ENCODE data around the gene ODF2L.
A peak's percentile ranks its signal among the peaks of the same experiment; 100 is the strongest.

ODF2L gene

DNA sequence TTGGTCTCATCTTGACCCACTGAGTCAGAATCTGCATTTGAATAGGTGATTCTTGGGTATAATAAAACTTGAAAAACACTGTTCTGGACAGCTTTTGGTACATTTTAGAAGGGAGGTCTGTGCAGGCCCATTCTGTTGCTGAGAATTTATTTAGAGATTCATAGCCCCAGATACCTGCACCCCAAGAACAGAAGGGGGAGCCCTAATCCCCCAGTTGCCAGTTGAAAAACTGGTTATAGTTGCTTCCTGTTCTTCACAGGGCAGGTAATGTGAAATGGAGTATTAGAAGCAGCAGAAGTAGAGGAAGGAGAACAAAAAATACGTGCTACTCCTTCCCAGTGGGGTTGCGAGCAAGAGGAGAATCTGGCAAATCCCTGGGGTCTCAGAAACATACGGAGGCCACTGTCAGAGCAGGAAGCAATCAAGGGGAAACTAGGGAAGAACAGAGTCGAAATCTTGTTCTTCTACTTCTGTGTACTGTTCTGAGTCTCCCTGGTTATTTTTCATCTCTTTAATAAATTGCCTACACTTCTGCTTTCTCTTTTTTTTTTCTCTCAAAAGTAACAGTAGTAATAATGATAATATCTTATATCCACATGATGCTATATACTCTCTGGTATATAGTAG lies 23.3 kb upstream of the ODF2L start:
- no peaks in the 10 kb centered on the region for H3K36me3 Mint-ChIP-seq
- no peak overlapping the region for H3K4me3 Mint-ChIP-seq
- H3K27ac Mint-ChIP-seq: no peak overlapping the region
- H3K4me1 Mint-ChIP-seq: peaks cover 2% of the 10 kb centered on the region
- no peaks in the 10 kb centered on the region for H3K9me3 Mint-ChIP-seq
- peak; percentile 71 for DNase-seq
- CTCF ChIA-PET: interaction anchor here (0.6 to 4.4 kb wide), 6 partner anchors 8 to 83 kb away, joined by 3 to 30 read pairs (median 4); partner anchors contain the start of gene ODF2L
- peaks cover 15% of the 10 kb centered on the region for H3K27me3 Mint-ChIP-seq

DNA sequence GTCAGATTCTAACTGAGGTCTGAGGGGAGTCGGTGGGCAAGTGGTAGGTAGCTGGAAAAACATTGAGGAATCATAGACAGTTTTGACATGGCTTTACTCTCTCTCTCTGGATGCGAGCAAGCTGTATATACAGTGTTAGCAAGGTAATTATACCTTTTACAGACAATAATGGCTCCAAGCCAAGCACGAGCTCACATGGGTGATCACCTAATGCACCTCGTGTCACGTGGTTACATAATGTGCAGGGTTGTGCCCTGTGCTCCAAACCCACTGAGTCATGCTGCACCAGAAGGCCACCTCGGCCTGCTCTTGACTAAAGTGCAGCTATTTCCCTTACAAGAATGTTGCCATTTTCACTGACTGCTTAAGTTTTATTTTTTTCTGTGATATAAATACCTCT lies 20.2 kb upstream of the ODF2L start:
- CTCF ChIA-PET: interaction anchor here (1.0 to 4.4 kb wide), 2 partner anchors 58 to 85 kb away, joined by 3 to 30 read pairs; no protein-coding TSS in a partner anchor
- H3K27me3 Mint-ChIP-seq: no peaks in the 10 kb centered on the region
- H3K4me3 Mint-ChIP-seq: no peak overlapping the region
- H3K36me3 Mint-ChIP-seq: no peaks in the 10 kb centered on the region
- no peaks in the 10 kb centered on the region for H3K9me3 Mint-ChIP-seq
- H3K27ac Mint-ChIP-seq: no peak overlapping the region
- H3K4me1 Mint-ChIP-seq: peaks cover 2% of the 10 kb centered on the region
- no peak for DNase-seq

DNA sequence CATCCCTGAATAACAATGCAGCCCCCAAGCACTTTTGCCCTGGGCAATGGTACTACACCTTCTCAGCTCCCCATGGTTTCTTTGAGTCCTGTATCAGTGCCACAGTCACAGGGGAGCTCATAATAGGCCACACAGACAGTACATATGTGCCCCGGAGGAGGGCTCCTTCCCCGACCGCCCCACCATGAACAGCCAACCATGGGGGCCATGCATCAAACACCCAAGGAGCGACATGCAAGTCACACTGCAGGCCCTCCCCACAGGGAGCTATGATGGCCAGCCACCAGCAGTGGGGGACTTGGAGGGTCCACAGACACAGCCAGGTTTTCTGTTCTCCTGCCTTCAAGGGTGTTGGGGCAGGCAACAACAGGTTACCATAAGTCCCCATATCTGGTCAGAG lies 14.8 kb upstream of the ODF2L start:
- Mint-ChIP-seq H3K27ac (no peak overlapping the region), H3K9me3 (no peaks in the 10 kb centered on the region), H3K27me3 (peaks cover 8% of the 10 kb centered on the region), H3K4me3 (no peak overlapping the region), H3K36me3 (no peaks in the 10 kb centered on the region), H3K4me1 (no peaks in the 10 kb centered on the region)
- no peak for DNase-seq
- CTCF ChIA-PET: interaction anchor here (1.2 to 1.4 kb wide), 3 partner anchors 8 to 91 kb away, joined by 3 to 4 read pairs (median 3); no protein-coding TSS in a partner anchor

DNA sequence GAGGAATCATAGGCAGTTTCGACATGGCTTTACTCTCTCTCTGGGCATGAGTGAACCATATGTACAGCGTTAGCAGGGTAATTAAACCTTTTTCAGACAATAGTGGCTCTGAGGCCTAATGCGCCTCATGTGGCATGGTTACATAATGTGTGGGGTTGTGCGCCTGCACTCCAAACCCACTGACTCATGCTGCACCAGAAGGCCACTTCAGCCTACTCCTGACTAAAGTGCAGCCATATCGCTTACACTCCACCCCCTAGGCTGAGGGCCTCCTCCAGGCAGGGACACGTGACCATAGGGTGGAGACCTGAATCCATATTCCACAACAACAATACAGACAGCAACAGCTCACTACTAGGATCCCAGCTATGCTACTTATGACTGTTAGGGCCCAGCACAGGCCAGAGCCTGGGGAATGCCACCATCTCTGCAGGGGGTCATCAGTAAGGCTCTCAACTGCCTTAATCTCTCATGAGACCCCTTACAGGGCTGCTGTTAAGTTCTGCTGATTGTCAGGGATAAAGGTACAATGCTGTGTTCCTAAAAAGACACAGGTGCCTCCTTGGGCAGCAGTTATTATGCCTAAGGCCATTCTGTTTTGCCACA lies 13.4 kb upstream of the ODF2L start:
- no peak overlapping the region for H3K4me3 Mint-ChIP-seq
- no peak overlapping the region for H3K27ac Mint-ChIP-seq
- H3K36me3 Mint-ChIP-seq: no peaks in the 10 kb centered on the region
- H3K27me3 Mint-ChIP-seq: peaks cover 8% of the 10 kb centered on the region
- CTCF ChIA-PET: no interaction called here
- DNase-seq: no peak
- no peaks in the 10 kb centered on the region for H3K4me1 Mint-ChIP-seq
- H3K9me3 Mint-ChIP-seq: no peaks in the 10 kb centered on the region

DNA sequence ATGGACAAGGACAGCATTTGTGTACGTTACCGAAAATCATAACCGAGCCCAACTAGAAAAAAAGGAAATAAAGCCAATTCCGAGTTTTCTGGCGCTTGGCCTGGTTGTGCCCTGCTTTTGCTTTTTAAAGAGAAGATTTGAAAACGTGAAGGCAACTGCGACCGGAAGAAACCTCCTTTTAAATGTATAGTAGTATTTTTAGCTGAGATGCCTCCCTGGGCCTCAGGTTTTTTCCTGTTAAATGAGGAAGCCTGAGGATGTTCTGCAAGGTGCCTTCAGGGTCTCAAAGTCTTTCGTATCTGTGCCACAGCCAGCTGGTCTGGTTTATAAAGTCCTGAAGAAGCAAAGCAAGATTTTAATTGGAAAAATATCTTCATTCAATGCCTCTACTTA lies 371 bp upstream of the ODF2L start:
- CTCF ChIA-PET: interaction anchor here (0.8 to 1.7 kb wide), 5 partner anchors 9 to 308 kb away, joined by 3 to 5 read pairs (median 3); partner anchors contain the start of gene SH3GLB1
- DNase-seq: no peak
- H3K27ac Mint-ChIP-seq: peak overlapping the region; percentile 98

DNA sequence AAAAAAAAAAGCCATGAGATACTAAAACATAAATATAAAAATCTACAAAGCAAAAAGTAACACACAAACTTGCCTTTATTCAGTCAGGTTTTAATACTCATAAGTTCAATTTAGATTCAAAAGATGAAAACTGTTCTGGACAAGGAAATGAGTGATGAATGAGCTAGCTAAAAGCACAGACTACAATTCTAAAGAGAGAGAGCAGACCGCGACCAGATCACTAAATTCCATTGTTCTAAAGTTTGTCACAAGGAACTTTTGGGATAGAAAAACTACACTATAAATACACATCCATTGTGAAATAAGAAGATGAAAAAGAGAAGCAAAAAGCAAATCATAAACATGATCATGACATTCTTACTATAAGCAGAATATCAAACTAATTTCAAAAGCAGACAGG lies 1.7 kb downstream of the ODF2L start:
- peak overlapping the region; percentile 33 for H3K27ac Mint-ChIP-seq
- CTCF ChIA-PET: interaction anchor here (0.7 to 2.5 kb wide), 3 partner anchors 14 to 298 kb away, joined by 3 to 6 read pairs (median 4); no protein-coding TSS in a partner anchor
- no peaks in the 10 kb centered on the region for H3K27me3 Mint-ChIP-seq
- peaks cover 31% of the 10 kb centered on the region for H3K36me3 Mint-ChIP-seq
- H3K9me3 Mint-ChIP-seq: peaks cover 6% of the 10 kb centered on the region
- DNase-seq: no peak
- H3K4me3 Mint-ChIP-seq: peak overlapping the region; percentile 94
- peaks cover 68% of the 10 kb centered on the region for H3K4me1 Mint-ChIP-seq

More for the DNA sequence above, 371 bp upstream of the ODF2L start:
- no peaks in the 10 kb centered on the region for H3K9me3 Mint-ChIP-seq
- peaks cover 16% of the 10 kb centered on the region for H3K36me3 Mint-ChIP-seq
- peak overlapping the region; percentile 94 for H3K4me3 Mint-ChIP-seq
- H3K27me3 Mint-ChIP-seq: no peaks in the 10 kb centered on the region
- peaks cover 47% of the 10 kb centered on the region for H3K4me1 Mint-ChIP-seq

DNA sequence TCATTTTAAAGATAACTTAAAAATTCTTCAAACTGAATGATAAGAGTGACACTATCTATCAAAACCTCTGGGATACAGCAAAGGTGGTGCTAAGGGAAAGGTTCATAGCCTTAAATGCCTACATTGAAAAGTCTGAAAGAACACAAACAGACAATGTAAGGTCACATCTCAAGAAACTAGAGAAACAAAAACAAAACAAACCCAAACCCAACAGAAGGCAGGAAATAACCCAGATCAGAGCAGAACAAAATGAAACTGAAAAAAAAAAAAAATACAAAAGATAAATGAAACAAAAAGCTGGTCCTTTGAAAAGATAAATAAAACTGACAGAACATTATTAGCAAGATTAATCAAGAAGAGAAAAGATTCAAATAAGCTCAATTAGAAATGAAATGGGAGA lies 6.8 kb downstream of the ODF2L start:
- DNase-seq: no peak
- Mint-ChIP-seq H3K4me3 (peak overlapping the region; percentile 72), H3K27me3 (no peaks in the 10 kb centered on the region), H3K27ac (peak overlapping the region; percentile 94), H3K4me1 (peaks cover 54% of the 10 kb centered on the region), H3K9me3 (peaks cover 6% of the 10 kb centered on the region), H3K36me3 (peaks cover 33% of the 10 kb centered on the region)
- CTCF ChIA-PET: interaction anchor here (1.0 to 1.3 kb wide), 2 partner anchors 9 to 113 kb away, joined by 3 to 4 read pairs; no protein-coding TSS in a partner anchor

DNA sequence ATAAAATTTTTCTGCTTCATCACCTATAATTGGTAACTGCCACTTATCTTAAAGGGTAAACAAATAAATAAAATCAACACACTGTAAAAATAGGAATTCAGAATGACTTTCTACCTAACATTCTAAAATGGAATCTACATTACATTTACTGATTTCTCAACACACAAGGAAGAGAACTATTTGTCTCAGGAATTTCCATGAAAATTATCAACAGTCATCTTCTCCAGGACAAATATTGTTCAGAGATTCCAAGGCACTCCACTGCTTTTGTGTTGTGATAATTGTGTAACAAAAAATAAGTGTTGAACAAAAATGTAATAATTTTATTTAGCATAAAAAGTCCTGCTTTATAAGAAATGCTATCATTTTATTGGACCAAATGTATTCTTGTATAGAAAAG lies 7.3 kb downstream of the ODF2L start:
- H3K36me3 Mint-ChIP-seq: peaks cover 33% of the 10 kb centered on the region
- H3K27me3 Mint-ChIP-seq: no peaks in the 10 kb centered on the region
- peaks cover 50% of the 10 kb centered on the region for H3K4me1 Mint-ChIP-seq
- CTCF ChIA-PET: interaction anchor here (7.3 kb wide), 1 partner anchor 112 kb away, joined by 51 read pairs; no protein-coding TSS in a partner anchor
- peak overlapping the region; percentile 94 for H3K27ac Mint-ChIP-seq
- no peak overlapping the region for H3K4me3 Mint-ChIP-seq
- H3K9me3 Mint-ChIP-seq: peaks cover 6% of the 10 kb centered on the region
- no peak for DNase-seq

DNA sequence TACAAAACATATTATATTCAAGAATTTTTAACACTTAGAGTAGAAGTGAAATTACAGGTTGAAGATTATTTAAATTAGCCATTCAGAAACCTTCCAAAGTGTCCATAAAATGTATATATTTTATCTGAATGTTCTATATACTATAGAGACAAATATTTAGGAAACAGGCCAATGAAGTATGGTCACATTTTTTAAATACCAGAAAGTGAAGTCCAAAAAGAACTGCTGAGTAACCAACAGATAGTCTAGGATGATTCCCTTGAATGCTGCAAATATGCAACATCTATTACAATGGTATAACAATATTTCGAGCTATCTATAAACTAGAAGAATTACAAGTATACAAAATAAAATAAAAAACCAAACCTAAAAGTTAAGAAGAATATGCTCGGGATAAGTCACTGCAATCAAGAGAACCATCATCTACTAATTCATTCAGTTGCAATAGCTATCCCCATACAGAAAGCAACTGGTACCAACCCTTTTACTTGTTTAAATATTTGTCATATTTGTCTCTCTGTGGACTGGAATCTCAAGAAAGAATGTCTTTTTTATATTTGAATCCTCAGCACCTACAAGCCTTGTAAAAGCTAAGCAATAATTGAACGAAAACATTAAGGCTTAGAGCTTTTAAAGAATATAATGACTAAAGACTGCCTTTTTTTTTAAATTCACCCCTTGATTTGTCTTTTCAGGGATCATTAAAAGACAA lies 8.1 kb downstream of the ODF2L start:
- no peak for DNase-seq
- CTCF ChIA-PET: interaction anchor here (1.3 to 7.3 kb wide), 2 partner anchors 9 to 113 kb away, joined by 5 to 51 read pairs; partner anchors contain the start of gene ODF2L
- peaks cover 47% of the 10 kb centered on the region for H3K4me1 Mint-ChIP-seq

DNA sequence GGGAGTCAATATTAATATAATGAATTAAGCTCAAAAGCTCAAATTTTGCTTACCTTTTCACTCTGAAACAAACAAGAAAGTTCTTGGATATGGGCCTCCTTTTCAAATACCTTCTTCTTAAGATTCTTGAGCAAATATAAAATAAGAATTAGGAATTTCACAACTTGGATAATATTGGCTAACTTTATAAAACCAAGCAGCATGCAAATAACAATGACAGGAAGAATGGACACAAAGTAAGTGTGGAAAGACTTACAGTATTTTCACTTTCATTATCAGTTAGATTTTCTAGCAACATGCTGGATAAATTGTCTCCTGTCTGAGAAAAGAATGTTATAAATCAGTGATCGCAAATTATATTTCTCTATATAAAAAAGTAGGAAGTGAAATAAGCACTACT lies 13.2 kb downstream of the ODF2L start:
- DNase-seq: no peak
- H3K27ac Mint-ChIP-seq: no peak overlapping the region
- H3K4me3 Mint-ChIP-seq: peak overlapping the region; percentile 40
- H3K36me3 Mint-ChIP-seq: peaks cover 13% of the 10 kb centered on the region
- CTCF ChIA-PET: interaction anchor here (1.9 to 7.3 kb wide), 2 partner anchors 118 to 124 kb away, joined by 5 to 51 read pairs; no protein-coding TSS in a partner anchor
- peaks cover 6% of the 10 kb centered on the region for H3K9me3 Mint-ChIP-seq
- H3K27me3 Mint-ChIP-seq: no peaks in the 10 kb centered on the region
- H3K4me1 Mint-ChIP-seq: peaks cover 16% of the 10 kb centered on the region

More for the DNA sequence above, 8.1 kb downstream of the ODF2L start:
- H3K4me3 Mint-ChIP-seq: no peak overlapping the region
- H3K27ac Mint-ChIP-seq: no peak overlapping the region
- no peaks in the 10 kb centered on the region for H3K27me3 Mint-ChIP-seq
- H3K36me3 Mint-ChIP-seq: peaks cover 26% of the 10 kb centered on the region
- peaks cover 6% of the 10 kb centered on the region for H3K9me3 Mint-ChIP-seq

DNA sequence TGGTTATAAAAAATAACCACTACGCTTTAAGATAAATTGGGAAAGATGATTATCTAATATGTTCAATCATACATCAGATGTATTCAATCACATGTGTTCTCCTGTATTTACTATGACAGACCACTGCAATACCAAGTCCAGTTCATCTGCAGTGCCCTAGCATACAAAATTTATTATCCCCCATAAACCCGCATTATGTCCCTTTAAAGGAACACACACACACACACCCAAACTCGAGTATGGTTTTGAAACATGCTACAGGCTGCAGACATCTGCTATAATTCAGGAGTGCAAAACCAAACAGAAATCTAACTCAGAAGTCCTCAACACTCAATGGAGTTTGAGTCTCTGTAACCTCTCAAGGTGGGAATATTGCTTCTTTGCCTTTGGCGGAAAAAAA lies 14.9 kb downstream of the ODF2L start:
- Mint-ChIP-seq H3K27me3 (no peaks in the 10 kb centered on the region), H3K4me3 (no peak overlapping the region), H3K27ac (no peak overlapping the region), H3K9me3 (peaks cover 18% of the 10 kb centered on the region), H3K36me3 (peaks cover 29% of the 10 kb centered on the region), H3K4me1 (peaks cover 16% of the 10 kb centered on the region)
- CTCF ChIA-PET: no interaction called here
- no peak for DNase-seq

DNA sequence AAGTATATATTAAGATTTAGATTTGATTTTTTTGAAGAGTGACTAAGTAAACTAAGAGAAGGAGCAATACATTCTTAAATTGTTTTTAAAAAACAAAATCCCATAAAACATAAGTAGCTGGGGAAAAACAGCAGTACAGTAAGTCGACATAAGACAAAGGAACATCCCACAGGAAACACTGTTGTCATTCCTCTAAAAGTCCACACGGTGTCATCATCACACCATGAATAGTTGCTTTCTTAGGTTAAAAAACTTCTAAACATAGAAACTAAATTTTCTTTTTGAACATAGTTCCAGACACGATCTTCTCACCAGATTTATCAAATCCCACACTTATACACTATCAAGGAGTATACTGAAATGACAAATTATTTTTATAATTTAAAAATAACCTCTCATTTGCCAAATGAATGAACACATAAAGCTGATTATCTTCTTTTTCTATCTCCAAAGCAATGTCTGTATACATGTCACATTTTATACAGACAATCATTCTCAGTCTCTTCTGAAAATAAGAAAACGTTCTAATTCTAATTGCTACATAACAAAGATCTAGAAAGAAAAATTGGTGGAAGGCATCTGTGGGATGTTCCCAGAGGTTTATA lies 15.8 kb downstream of the ODF2L start:
- H3K27ac Mint-ChIP-seq: no peak overlapping the region
- peaks cover 30% of the 10 kb centered on the region for H3K36me3 Mint-ChIP-seq
- CTCF ChIA-PET: interaction anchor here (0.6 to 4.4 kb wide), 21 partner anchors 9 to 188 kb away, joined by 3 to 38 read pairs (median 4); partner anchors contain the start of genes CLCA2 and ODF2L
- no peak overlapping the region for H3K4me3 Mint-ChIP-seq
- H3K9me3 Mint-ChIP-seq: peaks cover 18% of the 10 kb centered on the region
- H3K4me1 Mint-ChIP-seq: peaks cover 16% of the 10 kb centered on the region
- DNase-seq: no peak
- H3K27me3 Mint-ChIP-seq: no peaks in the 10 kb centered on the region

DNA sequence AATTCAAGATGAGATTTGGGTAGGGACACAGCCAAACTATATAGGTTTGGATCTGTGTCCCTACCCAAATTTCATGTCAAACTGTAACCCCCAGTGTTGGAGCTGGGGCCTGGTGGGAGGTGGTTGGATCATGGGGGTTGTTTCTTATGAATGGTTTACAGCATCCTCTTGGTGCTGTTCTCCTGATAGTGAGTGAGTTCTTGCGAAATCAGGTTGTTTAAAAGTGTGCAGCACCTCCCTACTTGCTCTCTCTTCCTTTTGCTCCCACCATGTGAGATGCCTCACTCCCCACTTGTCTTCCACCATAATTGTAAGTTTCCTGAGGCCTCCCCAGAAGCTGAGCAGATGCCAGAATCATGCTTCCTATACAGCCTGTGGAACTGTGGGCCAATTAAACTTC lies 17.3 kb downstream of the ODF2L start:
- no peak overlapping the region for H3K4me3 Mint-ChIP-seq
- peaks cover 16% of the 10 kb centered on the region for H3K4me1 Mint-ChIP-seq
- peaks cover 34% of the 10 kb centered on the region for H3K36me3 Mint-ChIP-seq
- H3K27ac Mint-ChIP-seq: no peak overlapping the region
- no peaks in the 10 kb centered on the region for H3K27me3 Mint-ChIP-seq
- DNase-seq: no peak
- CTCF ChIA-PET: interaction anchor here (1.7 to 4.4 kb wide), 4 partner anchors 122 to 130 kb away, joined by 8 to 38 read pairs (median 12); no protein-coding TSS in a partner anchor
- H3K9me3 Mint-ChIP-seq: peaks cover 18% of the 10 kb centered on the region

All from activated naive CD4-positive, alpha-beta T cell treated with anti-CD3 and anti-CD28 coated beads, Interleukin-2, amount 10 ng/mL, durations not matched to agents 7 days and 5 days (primary cell).